RWPE1 (cell line): ENCODE results near the gene CDK15.

Experiments used
- CTCF ChIA-PET: fragments of 350-600 bp; sonication (Branson Sonifier 250); formaldehyde crosslinking; extraction: SDS; loops from one replicate; lab custom pipeline; 2021; lab: Yijun Ruan, JAX
- POLR2A ChIA-PET: fragments of 400-600 bp; formaldehyde crosslinking; extraction: SDS; loops from one replicate; lab custom pipeline; 2020; ENCODE audit warnings: antibody characterized with exemption; ENCODE audit not compliant: low non-redundant PET; lab: Yijun Ruan, JAX
- DNase-seq: peaks from one replicate; pipeline ENCODE4 v3.0.0; 2012; ENCODE audit warnings: low spot score
- H3K27ac ChIP-seq: fragments of 450-650 bp; 2 replicates; pipeline ENCODE4 v1.5.1; 2017
- TF ChIP-seq, protein P1 (sequence below): fragments of 450-650 bp; conservative IDR thresholded peaks from 2 replicates; pipeline ENCODE4 v1.5.1; 2017; ENCODE audit warnings: low read depth, mild to moderate bottlenecking

CDK15 gene

DNA sequence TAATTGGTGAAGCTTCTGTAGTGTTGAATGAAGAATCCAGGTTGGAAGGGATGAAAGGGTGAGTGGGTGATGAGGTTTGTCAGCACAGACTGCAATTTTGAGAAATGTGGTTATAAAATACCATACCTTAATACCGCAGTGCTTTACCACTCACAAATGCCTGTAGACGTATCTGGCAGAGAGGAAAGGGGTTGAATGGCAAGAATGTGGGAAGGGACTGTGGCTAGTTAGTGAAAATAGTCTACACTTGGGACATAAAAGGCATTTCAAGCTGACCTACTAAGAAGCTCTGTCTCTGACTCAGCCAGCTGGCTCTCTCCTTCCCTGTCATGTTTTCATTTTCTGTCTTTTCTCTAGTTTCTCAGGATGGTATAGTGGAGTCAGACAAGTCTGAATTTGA lies 25.1 kb downstream of the CDK15 start:
- TF ChIP-seq, protein P1, sequence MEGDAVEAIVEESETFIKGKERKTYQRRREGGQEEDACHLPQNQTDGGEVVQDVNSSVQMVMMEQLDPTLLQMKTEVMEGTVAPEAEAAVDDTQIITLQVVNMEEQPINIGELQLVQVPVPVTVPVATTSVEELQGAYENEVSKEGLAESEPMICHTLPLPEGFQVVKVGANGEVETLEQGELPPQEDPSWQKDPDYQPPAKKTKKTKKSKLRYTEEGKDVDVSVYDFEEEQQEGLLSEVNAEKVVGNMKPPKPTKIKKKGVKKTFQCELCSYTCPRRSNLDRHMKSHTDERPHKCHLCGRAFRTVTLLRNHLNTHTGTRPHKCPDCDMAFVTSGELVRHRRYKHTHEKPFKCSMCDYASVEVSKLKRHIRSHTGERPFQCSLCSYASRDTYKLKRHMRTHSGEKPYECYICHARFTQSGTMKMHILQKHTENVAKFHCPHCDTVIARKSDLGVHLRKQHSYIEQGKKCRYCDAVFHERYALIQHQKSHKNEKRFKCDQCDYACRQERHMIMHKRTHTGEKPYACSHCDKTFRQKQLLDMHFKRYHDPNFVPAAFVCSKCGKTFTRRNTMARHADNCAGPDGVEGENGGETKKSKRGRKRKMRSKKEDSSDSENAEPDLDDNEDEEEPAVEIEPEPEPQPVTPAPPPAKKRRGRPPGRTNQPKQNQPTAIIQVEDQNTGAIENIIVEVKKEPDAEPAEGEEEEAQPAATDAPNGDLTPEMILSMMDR: no peak
- ChIA-PET CTCF (no interaction called here), POLR2A (no interaction called here)
- no peak for DNase-seq
- H3K27ac ChIP-seq: no peak overlapping the region

DNA sequence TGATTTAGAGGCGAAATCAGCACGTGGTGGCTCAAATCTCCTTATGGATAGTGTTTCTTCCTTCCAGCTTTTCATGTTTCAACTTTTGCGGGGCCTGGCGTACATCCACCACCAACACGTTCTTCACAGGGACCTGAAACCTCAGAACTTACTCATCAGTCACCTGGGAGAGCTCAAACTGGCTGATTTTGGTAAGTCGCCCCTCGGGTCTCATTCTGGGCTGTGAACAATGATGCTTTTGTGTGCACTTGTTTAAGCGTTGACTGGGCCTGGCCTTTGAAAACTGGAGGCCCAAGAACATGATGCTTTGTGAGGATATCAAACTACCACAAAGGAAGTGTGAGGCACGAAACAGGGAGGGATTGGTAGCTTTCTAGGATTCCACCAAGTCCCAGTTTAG lies 27.4 kb downstream of the CDK15 start:
- POLR2A ChIA-PET: no interaction called here
- CTCF ChIA-PET: no interaction called here

DNA sequence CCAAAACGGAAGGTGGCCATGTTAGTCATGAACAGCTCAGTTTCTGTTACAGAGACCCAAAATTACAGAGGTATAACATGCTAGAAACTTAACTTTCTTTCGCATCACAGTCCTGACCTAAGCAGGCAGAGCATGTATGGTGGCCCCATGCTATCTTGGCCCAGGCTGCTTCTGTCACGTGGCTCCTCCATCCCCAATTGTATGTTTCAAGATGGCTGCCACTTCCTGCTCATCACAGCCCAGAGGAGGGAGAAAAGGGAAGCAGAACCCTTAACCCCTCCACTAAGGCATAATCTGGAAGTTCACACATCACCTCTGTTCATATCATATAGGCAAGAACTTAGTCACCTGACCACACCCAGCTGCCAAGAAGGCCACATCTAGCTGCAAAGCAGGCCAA lies 28.7 kb downstream of the CDK15 start:
- TF ChIP-seq, protein P1: no peak
- DNase-seq: no peak
- ChIA-PET POLR2A (no interaction called here), CTCF (no interaction called here)
- H3K27ac ChIP-seq: no peak overlapping the region

More for the DNA sequence above, 27.4 kb downstream of the CDK15 start:
- H3K27ac ChIP-seq: no peak overlapping the region
- TF ChIP-seq, protein P1: no peak
- no peak for DNase-seq

DNA sequence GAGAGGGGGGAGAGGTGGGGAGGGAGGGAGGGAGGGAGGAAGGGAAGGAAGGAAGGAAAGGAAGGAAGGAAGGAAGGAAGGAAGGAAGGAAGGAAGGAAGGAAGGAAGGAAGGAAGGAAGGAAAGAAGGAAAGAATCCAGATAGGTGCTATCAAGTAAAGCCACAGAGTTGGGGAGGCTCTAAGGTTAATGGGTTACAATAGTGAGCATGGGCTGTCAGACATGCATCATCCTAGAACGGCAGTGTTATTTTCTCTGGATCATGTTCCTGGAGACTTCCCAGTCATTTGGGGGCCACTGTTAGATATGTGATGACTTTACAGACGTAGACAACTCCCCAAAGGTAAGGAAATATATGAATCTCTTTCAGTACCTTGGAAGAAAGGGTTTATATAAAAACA lies 31.1 kb downstream of the CDK15 start:
- POLR2A ChIA-PET: interaction anchor here (0.6 kb wide), 1 partner anchor 17 kb away, joined by 3 read pairs; no protein-coding TSS in a partner anchor
- TF ChIP-seq, protein P1: no peak

DNA sequence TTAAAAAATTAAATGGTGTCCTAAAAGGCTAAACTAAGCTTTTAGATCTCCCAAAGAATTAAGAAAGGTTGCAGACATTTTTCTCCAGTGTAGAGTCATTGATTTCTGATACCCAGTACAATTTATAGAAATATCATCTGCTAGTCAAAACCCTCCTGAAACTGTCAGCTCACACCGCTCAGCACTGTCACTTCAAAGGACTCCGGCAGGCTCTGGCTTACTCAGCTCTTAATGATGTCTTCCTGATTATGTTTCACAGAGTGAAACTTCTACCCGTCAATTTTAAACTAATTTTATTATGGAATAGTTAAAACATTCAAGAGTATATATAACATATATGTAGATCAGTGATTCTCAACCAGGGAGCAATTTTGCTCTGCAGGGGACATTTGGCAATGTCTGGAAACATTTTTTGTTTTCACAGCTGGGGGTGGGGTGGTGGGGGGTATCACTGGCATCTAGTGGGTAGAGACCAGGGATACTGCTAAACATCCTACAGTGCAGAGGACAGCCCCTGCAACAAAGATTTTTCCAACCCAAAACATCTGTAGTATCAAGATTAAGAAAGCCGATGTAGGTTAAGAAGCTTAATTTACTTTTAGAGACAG lies 31.6 kb downstream of the CDK15 start:
- TF ChIP-seq, protein P1: no peak
- ChIA-PET POLR2A (interaction anchor here (0.6 kb wide), 1 partner anchor 17 kb away, joined by 3 read pairs; no protein-coding TSS in a partner anchor), CTCF (interaction anchor here (0.6 kb wide), 1 partner anchor 222 kb away, joined by 3 read pairs; no protein-coding TSS in a partner anchor)
- H3K27ac ChIP-seq: no peak overlapping the region
- DNase-seq: no peak

More for the DNA sequence above, 31.1 kb downstream of the CDK15 start:
- no peak for DNase-seq
- no peak overlapping the region for H3K27ac ChIP-seq
- CTCF ChIA-PET: no interaction called here

DNA sequence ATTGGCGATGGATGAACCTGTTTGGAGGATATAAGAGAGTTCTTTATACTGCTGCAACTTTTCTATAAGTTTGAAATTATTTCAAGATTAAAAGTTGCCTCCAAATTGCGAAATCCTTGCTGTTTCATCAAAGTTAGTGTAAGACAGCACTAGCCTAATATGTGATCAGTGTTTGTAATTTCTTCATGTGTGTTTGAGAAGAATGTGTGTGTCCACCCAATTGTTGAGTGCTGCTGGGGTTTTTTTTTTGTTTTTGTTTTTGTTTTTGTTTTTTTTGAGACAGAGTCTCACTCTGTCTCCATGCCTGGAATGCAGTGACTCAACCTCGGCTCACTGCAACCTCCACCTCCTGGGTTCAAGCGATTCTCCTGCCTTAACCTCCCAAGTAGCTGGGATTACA lies 33.4 kb downstream of the CDK15 start:
- ChIA-PET CTCF (no interaction called here), POLR2A (no interaction called here)
- no peak for DNase-seq
- H3K27ac ChIP-seq: no peak overlapping the region
- TF ChIP-seq, protein P1: no peak
